ENCODE measurements around the gene GPC6. TPM values are rescaled to one million over a fixed set of nuclear protein-coding genes. Genes with fewer than 3 reads are reported as not detected.

The GPC6 gene
- total RNA-seq (10 to 100 TPM; 32.4 to 37.4 TPM), polyA plus RNA-seq (1 to 10 TPM; 5.0 to 5.5 TPM)
- long read RNA-seq, donor 1, transcript GPC6-202 (5 exons, 792 nt): major isoform, 14 of 48 reads
- long read RNA-seq, donor 1, partial matches to known transcripts: 3 of 48 reads
- long read RNA-seq, donor 1, other reads (novel, unspliced or antisense): 31 of 48 reads
- long read RNA-seq, donor 2, partial matches to known transcripts: 1 of 30 reads
- long read RNA-seq, donor 2, other reads (novel, unspliced or antisense): 29 of 30 reads

- peak within 1 kb of the TSS in 1 of 2 donors; percentile 46 for H3K27ac ChIP-seq (ENCODE audit: low read depth in 1 of 2, low read length in 2 of 2)
- DNase-seq (peak; percentile 52 to 80), ATAC-seq (ENCODE audit: low FRiP score) (peak; percentile 81)
- H3K9me3 ChIP-seq (ENCODE audit: control insufficient read depth, low read length): no peaks in the 10 kb centered on the region
- H3K4me3 ChIP-seq (ENCODE audit: low read length in 2 of 2): peak within 1 kb of the TSS; percentile 39 to 78
- H3K36me3 ChIP-seq (ENCODE audit: control insufficient read depth in 1 of 2, insufficient read depth in 2 of 2, low read length in 1 of 2): no peaks in the 10 kb centered on the region
- intact Hi-C loops (cut with DNase I): loop anchor here (10.0 kb wide), 3 partner anchors 402 to 512 kb away; no protein-coding TSS in a partner anchor
- H3K27me3 ChIP-seq (ENCODE audit: control insufficient read depth in 1 of 2, insufficient read depth in 2 of 2, low read length in 1 of 2): no peaks in the 10 kb centered on the region
- 0 to 1% methylated on average over 31 of the region's 31 CpGs for WGBS, 2 donors
- H3K4me1 ChIP-seq (ENCODE audit: control insufficient read depth in 1 of 2, insufficient read depth in 2 of 2, low read length in 2 of 2): no peaks in the 10 kb centered on the region
Measured at GRCh38 chr13:93226623-93227279, at the start of gene GPC6. Gene GPC6, plus strand, starts transcription at chr13:93226807.

- Histone ChIP-seq H3K27ac (ENCODE audit: low read depth in 1 of 2, low read length in 2 of 2) (no peak overlapping the region), H3K4me3 (ENCODE audit: low read length in 2 of 2) (no peak overlapping the region), H3K27me3 (ENCODE audit: control insufficient read depth in 1 of 2, insufficient read depth in 2 of 2, low read length in 1 of 2) (no peaks in the 10 kb centered on the region), H3K4me1 (ENCODE audit: control insufficient read depth in 1 of 2, insufficient read depth in 2 of 2, low read length in 2 of 2) (no peaks in the 10 kb centered on the region), H3K9me3 (ENCODE audit: control insufficient read depth, low read length) (no peaks in the 10 kb centered on the region), H3K36me3 (ENCODE audit: control insufficient read depth in 1 of 2, insufficient read depth in 2 of 2, low read length in 1 of 2) (no peaks in the 10 kb centered on the region)
- DNase-seq: no peak
- intact Hi-C loops (cut with DNase I): no loop called here
- WGBS, 2 donors: 60 to 77% methylated on average over 2 of the region's 2 CpGs
- ATAC-seq (ENCODE audit: low FRiP score): no peak
Measured at GRCh38 chr13:93180356-93180969, 46.1 kb upstream of the GPC6 start.

GRCh38 chr13:93182406-93182805 is 44.2 kb upstream of the GPC6 start:
- H3K27me3 ChIP-seq (ENCODE audit: control insufficient read depth in 1 of 2, insufficient read depth in 2 of 2, low read length in 1 of 2): no peaks in the 10 kb centered on the region
- DNase-seq (no peak), ATAC-seq (ENCODE audit: low FRiP score) (no peak)
- no peak overlapping the region for H3K4me3 ChIP-seq (ENCODE audit: low read length in 2 of 2)
- no peaks in the 10 kb centered on the region for H3K4me1 ChIP-seq (ENCODE audit: control insufficient read depth in 1 of 2, insufficient read depth in 2 of 2, low read length in 2 of 2)
- H3K9me3 ChIP-seq (ENCODE audit: control insufficient read depth, low read length): no peaks in the 10 kb centered on the region
- 93 to 95% methylated on average over 3 of the region's 3 CpGs for WGBS, 2 donors
- intact Hi-C loops (cut with DNase I): no loop called here
- no peaks in the 10 kb centered on the region for H3K36me3 ChIP-seq (ENCODE audit: control insufficient read depth in 1 of 2, insufficient read depth in 2 of 2, low read length in 1 of 2)
- no peak overlapping the region for H3K27ac ChIP-seq (ENCODE audit: low read depth in 1 of 2, low read length in 2 of 2)

- 86% methylated on average over 1 of the region's 1 CpG for WGBS, 2 donors
- DNase-seq (no peak), ATAC-seq (ENCODE audit: low FRiP score) (no peak)
- H3K36me3 ChIP-seq (ENCODE audit: control insufficient read depth in 1 of 2, insufficient read depth in 2 of 2, low read length in 1 of 2): no peaks in the 10 kb centered on the region
- H3K9me3 ChIP-seq (ENCODE audit: control insufficient read depth, low read length): no peaks in the 10 kb centered on the region
- H3K4me3 ChIP-seq (ENCODE audit: low read length in 2 of 2): no peak overlapping the region
- intact Hi-C loops (cut with DNase I): no loop called here
- no peaks in the 10 kb centered on the region for H3K4me1 ChIP-seq (ENCODE audit: control insufficient read depth in 1 of 2, insufficient read depth in 2 of 2, low read length in 2 of 2)
- no peaks in the 10 kb centered on the region for H3K27me3 ChIP-seq (ENCODE audit: control insufficient read depth in 1 of 2, insufficient read depth in 2 of 2, low read length in 1 of 2)
- H3K27ac ChIP-seq (ENCODE audit: low read depth in 1 of 2, low read length in 2 of 2): no peak overlapping the region
Measured at GRCh38 chr13:93183302-93183701, 43.3 kb upstream of the GPC6 start.

GRCh38 chr13:93190006-93190405 is 36.6 kb upstream of the GPC6 start:
- Histone ChIP-seq H3K27me3 (ENCODE audit: control insufficient read depth in 1 of 2, insufficient read depth in 2 of 2, low read length in 1 of 2) (no peaks in the 10 kb centered on the region), H3K9me3 (ENCODE audit: control insufficient read depth, low read length) (no peaks in the 10 kb centered on the region), H3K4me1 (ENCODE audit: control insufficient read depth in 1 of 2, insufficient read depth in 2 of 2, low read length in 2 of 2) (no peaks in the 10 kb centered on the region), H3K36me3 (ENCODE audit: control insufficient read depth in 1 of 2, insufficient read depth in 2 of 2, low read length in 1 of 2) (no peaks in the 10 kb centered on the region), H3K4me3 (ENCODE audit: low read length in 2 of 2) (no peak overlapping the region), H3K27ac (ENCODE audit: low read depth in 1 of 2, low read length in 2 of 2) (no peak overlapping the region)
- intact Hi-C loops (cut with DNase I): no loop called here
- DNase-seq (no peak), ATAC-seq (ENCODE audit: low FRiP score) (no peak)
- WGBS, 2 donors: 94 to 100% methylated on average over 2 of the region's 2 CpGs

GRCh38 chr13:93193682-93194081 is 32.9 kb upstream of the GPC6 start:
- H3K4me3 ChIP-seq (ENCODE audit: low read length in 2 of 2): no peak overlapping the region
- WGBS, 2 donors: 97 to 98% methylated on average over 4 of the region's 4 CpGs
- no peak overlapping the region for H3K27ac ChIP-seq (ENCODE audit: low read depth in 1 of 2, low read length in 2 of 2)
- H3K4me1 ChIP-seq (ENCODE audit: control insufficient read depth in 1 of 2, insufficient read depth in 2 of 2, low read length in 2 of 2): no peaks in the 10 kb centered on the region
- intact Hi-C loops (cut with DNase I): no loop called here
- no peak for ATAC-seq (ENCODE audit: low FRiP score)
- no peaks in the 10 kb centered on the region for H3K9me3 ChIP-seq (ENCODE audit: control insufficient read depth, low read length)
- no peaks in the 10 kb centered on the region for H3K36me3 ChIP-seq (ENCODE audit: control insufficient read depth in 1 of 2, insufficient read depth in 2 of 2, low read length in 1 of 2)
- DNase-seq: no peak
- no peaks in the 10 kb centered on the region for H3K27me3 ChIP-seq (ENCODE audit: control insufficient read depth in 1 of 2, insufficient read depth in 2 of 2, low read length in 1 of 2)

- no peak overlapping the region for H3K4me3 ChIP-seq (ENCODE audit: low read length in 2 of 2)
- no peak overlapping the region for H3K27ac ChIP-seq (ENCODE audit: low read depth in 1 of 2, low read length in 2 of 2)
- intact Hi-C loops (cut with DNase I): no loop called here
- DNase-seq: no peak
- H3K9me3 ChIP-seq (ENCODE audit: control insufficient read depth, low read length): no peaks in the 10 kb centered on the region
- 89% methylated on average over 1 of the region's 1 CpG for WGBS, 2 donors
- ATAC-seq (ENCODE audit: low FRiP score): no peak
- no peaks in the 10 kb centered on the region for H3K36me3 ChIP-seq (ENCODE audit: control insufficient read depth in 1 of 2, insufficient read depth in 2 of 2, low read length in 1 of 2)
- no peaks in the 10 kb centered on the region for H3K27me3 ChIP-seq (ENCODE audit: control insufficient read depth in 1 of 2, insufficient read depth in 2 of 2, low read length in 1 of 2)
- H3K4me1 ChIP-seq (ENCODE audit: control insufficient read depth in 1 of 2, insufficient read depth in 2 of 2, low read length in 2 of 2): no peaks in the 10 kb centered on the region
Measured at GRCh38 chr13:93199856-93200255, 26.8 kb upstream of the GPC6 start.

GRCh38 chr13:93200626-93201025 is 26.0 kb upstream of the GPC6 start:
- Histone ChIP-seq H3K27ac (ENCODE audit: low read depth in 1 of 2, low read length in 2 of 2) (no peak overlapping the region), H3K27me3 (ENCODE audit: control insufficient read depth in 1 of 2, insufficient read depth in 2 of 2, low read length in 1 of 2) (no peaks in the 10 kb centered on the region), H3K36me3 (ENCODE audit: control insufficient read depth in 1 of 2, insufficient read depth in 2 of 2, low read length in 1 of 2) (no peaks in the 10 kb centered on the region), H3K4me3 (ENCODE audit: low read length in 2 of 2) (no peak overlapping the region), H3K9me3 (ENCODE audit: control insufficient read depth, low read length) (no peaks in the 10 kb centered on the region), H3K4me1 (ENCODE audit: control insufficient read depth in 1 of 2, insufficient read depth in 2 of 2, low read length in 2 of 2) (no peaks in the 10 kb centered on the region)
- ATAC-seq (ENCODE audit: low FRiP score) (no peak), DNase-seq (no peak)
- intact Hi-C loops (cut with DNase I): no loop called here
